GM23338 (cell line): ENCODE results near the gene USP36.

ENCODE experiments used
- EZH2 ChIP-seq: fragments of 200-600 bp; sonication (generic); IDR thresholded peaks from one replicate; pipeline ENCODE4 v1.8.0; 2017; ENCODE audit warnings: antibody characterized with exemption, mild to moderate bottlenecking, low read depth; ENCODE audit not compliant: unreplicated experiment
- EZH2phosphoT487 ChIP-seq: fragments of 200-600 bp; sonication (generic); IDR thresholded peaks from one replicate; pipeline ENCODE4 v1.8.1; 2018; ENCODE audit warnings: antibody characterized with exemption; ENCODE audit not compliant: unreplicated experiment
- POLR2AphosphoS5 ChIP-seq: IDR thresholded peaks from 2 replicates; pipeline ENCODE4 v1.6.1; 2016; ENCODE audit warnings: antibody characterized with exemption, low read depth
- TF ChIP-seq, protein P1 (sequence below), 2 experiments: fragments of 200-600 bp in 1 of 2; sonication (generic) in 1 of 2; conservative IDR thresholded peaks; 2 replicates each; pipeline versions ENCODE4 v1.5.1 to v1.6.1; 2016 to 2017; ENCODE audit warnings: antibody characterized with exemption in 2 of 2, low read depth in 2 of 2, mild to moderate bottlenecking in 2 of 2, moderate library complexity in 1 of 2
- TF ChIP-seq, protein P2 (sequence below): IDR thresholded peaks from one replicate; pipeline ENCODE4 v1.6.1; 2018; ENCODE audit warnings: antibody characterized with exemption; ENCODE audit not compliant: unreplicated experiment

DNA sequence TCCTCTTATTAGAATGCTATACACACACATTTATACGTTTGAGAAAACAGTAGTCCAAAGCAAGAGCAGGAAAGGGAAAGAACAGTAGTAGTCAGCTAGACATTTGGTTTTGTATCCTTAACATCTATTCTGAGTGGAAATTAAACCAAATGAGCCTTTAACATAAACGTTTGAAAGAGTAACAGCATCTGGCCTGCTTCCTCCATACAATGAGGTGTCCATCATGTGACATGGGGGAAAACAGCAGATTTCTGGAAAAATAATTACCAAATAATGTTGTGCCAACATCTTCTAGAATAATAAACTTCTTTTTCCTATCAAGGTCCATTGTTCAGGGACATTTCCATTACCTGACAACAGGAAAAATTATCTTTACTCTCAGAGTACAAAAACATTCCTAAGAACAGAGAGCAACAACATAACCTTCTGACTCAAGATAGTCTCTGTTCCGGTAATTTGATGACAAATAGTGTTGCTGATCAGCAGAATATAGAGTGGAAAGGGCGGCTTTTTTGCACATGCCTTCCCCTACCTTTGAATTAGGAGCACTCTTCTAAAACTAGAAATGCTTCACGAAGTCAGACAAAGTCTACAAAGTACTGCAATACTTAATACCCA is 78.7 kb downstream of the USP36 start:
- TF ChIP-seq, protein P1, sequence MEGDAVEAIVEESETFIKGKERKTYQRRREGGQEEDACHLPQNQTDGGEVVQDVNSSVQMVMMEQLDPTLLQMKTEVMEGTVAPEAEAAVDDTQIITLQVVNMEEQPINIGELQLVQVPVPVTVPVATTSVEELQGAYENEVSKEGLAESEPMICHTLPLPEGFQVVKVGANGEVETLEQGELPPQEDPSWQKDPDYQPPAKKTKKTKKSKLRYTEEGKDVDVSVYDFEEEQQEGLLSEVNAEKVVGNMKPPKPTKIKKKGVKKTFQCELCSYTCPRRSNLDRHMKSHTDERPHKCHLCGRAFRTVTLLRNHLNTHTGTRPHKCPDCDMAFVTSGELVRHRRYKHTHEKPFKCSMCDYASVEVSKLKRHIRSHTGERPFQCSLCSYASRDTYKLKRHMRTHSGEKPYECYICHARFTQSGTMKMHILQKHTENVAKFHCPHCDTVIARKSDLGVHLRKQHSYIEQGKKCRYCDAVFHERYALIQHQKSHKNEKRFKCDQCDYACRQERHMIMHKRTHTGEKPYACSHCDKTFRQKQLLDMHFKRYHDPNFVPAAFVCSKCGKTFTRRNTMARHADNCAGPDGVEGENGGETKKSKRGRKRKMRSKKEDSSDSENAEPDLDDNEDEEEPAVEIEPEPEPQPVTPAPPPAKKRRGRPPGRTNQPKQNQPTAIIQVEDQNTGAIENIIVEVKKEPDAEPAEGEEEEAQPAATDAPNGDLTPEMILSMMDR (conservative IDR thresholded peaks at IDR 0.05; ENCODE audit: low read depth in 2 of 2), result no peak
- TF ChIP-seq EZH2phosphoT487 (no peak), EZH2 (no peak), POLR2AphosphoS5 (no peak)
- TF ChIP-seq, protein P2, sequence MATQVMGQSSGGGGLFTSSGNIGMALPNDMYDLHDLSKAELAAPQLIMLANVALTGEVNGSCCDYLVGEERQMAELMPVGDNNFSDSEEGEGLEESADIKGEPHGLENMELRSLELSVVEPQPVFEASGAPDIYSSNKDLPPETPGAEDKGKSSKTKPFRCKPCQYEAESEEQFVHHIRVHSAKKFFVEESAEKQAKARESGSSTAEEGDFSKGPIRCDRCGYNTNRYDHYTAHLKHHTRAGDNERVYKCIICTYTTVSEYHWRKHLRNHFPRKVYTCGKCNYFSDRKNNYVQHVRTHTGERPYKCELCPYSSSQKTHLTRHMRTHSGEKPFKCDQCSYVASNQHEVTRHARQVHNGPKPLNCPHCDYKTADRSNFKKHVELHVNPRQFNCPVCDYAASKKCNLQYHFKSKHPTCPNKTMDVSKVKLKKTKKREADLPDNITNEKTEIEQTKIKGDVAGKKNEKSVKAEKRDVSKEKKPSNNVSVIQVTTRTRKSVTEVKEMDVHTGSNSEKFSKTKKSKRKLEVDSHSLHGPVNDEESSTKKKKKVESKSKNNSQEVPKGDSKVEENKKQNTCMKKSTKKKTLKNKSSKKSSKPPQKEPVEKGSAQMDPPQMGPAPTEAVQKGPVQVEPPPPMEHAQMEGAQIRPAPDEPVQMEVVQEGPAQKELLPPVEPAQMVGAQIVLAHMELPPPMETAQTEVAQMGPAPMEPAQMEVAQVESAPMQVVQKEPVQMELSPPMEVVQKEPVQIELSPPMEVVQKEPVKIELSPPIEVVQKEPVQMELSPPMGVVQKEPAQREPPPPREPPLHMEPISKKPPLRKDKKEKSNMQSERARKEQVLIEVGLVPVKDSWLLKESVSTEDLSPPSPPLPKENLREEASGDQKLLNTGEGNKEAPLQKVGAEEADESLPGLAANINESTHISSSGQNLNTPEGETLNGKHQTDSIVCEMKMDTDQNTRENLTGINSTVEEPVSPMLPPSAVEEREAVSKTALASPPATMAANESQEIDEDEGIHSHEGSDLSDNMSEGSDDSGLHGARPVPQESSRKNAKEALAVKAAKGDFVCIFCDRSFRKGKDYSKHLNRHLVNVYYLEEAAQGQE, result no peak
